K562 (cell line): ENCODE data around the gene GLMP. TPM values are rescaled to one million over a fixed set of nuclear protein-coding genes. Genes with fewer than 3 reads are reported as not detected.
A peak's percentile ranks its signal among the peaks of the same experiment; 100 is the strongest.

Source experiments
- ATAC-seq: fragments of 200-7000 bp; cut with Tn5 transposase; 3 replicates; pipeline ENCODE4 v1.9.1; 2020; ENCODE audit warnings: moderate library complexity
- BruUV-seq: library from RNA; stranded (reverse); fragments of 400-500 nt; replicated peaks from 2 replicates; lab custom pipeline; 2021; lab: Mats Ljungman, UMichigan
- CTCF ChIA-PET: fragments of 300-600 bp; formaldehyde crosslinking; extraction: SDS; loops from one replicate; lab custom pipeline; 2021; ENCODE audit warnings: low intra/inter-chr PET ratio; lab: Yijun Ruan, JAX
- POLR2A ChIA-PET: fragments of 300-600, 350-650 bp; sonication (Branson Sonifier 250); formaldehyde crosslinking; extraction: SDS; loops from one replicate; lab custom pipeline; 2021; ENCODE audit warnings: antibody characterized with exemption, inconsistent platforms; lab: Yijun Ruan, JAX
- DNase-seq, 4 experiments: peaks; one replicate each; pipeline versions ENCODE4 v3.0.0 to v3.0.0-alpha.2; 2011 to 2018; ENCODE audit warnings: low spot score in 3 of 4, mixed read lengths in 3 of 4; ENCODE audit errors: extremely low read depth in 1 of 4
- FAIRE-seq: peaks from 2 replicates; lab custom pipeline; 2011; peaks lifted over from hg19 to GRCh38; lab: Jason Lieb, UNC
- H2AFZ ChIP-seq: 2 replicates; pipeline ENCODE4 v1.6.0; 2011; ENCODE audit warnings: low read depth, low read length, control low read depth, inconsistent platforms
- H3K27ac ChIP-seq: fragments of 200-600 bp; 3 replicates; pipeline ENCODE4 v1.8.0; 2011; ENCODE audit warnings: low read depth, mild to moderate bottlenecking, control low read depth, inconsistent platforms, low read length, moderate library complexity, mixed read lengths; ENCODE audit errors: extremely low read depth
- H3K27me3 ChIP-seq, 2 experiments: fragments of 300-600 bp in 1 of 2; 2 replicates in 1 of 2; 3 replicates in 1 of 2; pipeline versions ENCODE4 v1.6.0 to v1.8.0; 2011; ENCODE audit warnings: inconsistent platforms in 2 of 2, low read length in 2 of 2, mild to moderate bottlenecking in 1 of 2, mixed read lengths in 1 of 2, moderate library complexity in 1 of 2; ENCODE audit not compliant: control insufficient read depth in 2 of 2, insufficient read depth in 2 of 2
- H3K36me3 ChIP-seq: fragments of 300-600 bp; 3 replicates; pipeline ENCODE4 v1.8.0; 2011; ENCODE audit warnings: mild to moderate bottlenecking, low read length, inconsistent platforms; ENCODE audit not compliant: control insufficient read depth, insufficient read depth
- H3K4me1 ChIP-seq, 2 experiments: fragments of 200-600 bp in 1 of 2; replicated peaks in 1 of 2; 2 replicates in 1 of 2; 3 replicates in 1 of 2; pipeline versions ENCODE4 v1.5.1 to v1.8.0; 2011; ENCODE audit warnings: inconsistent platforms in 2 of 2, low read length in 2 of 2, mild to moderate bottlenecking in 1 of 2, mixed read lengths in 1 of 2, moderate library complexity in 1 of 2; ENCODE audit not compliant: control insufficient read depth in 2 of 2, insufficient read depth in 2 of 2
- H3K4me2 ChIP-seq: 2 replicates; pipeline ENCODE4 v1.6.1; 2011; ENCODE audit warnings: low read length, control low read depth, inconsistent platforms, mixed read lengths; ENCODE audit not compliant: insufficient read depth
- H3K4me3 ChIP-seq: fragments of 200-600 bp; sonication (generic), shearing (Covaris generic); 2 replicates; pipeline ENCODE4 v1.5.1; 2016; ENCODE audit warnings: control low read depth, inconsistent platforms
- H3K79me2 ChIP-seq: fragments of 200-600 bp; 3 replicates; pipeline ENCODE4 v1.8.0; 2011; ENCODE audit warnings: low read length, inconsistent platforms; ENCODE audit not compliant: control insufficient read depth, insufficient read depth
- H3K9ac ChIP-seq, 2 experiments: 2 replicates each; pipeline versions ENCODE4 v1.6.0 to v1.6.1; 2011; ENCODE audit warnings: low read depth in 2 of 2, low read length in 2 of 2, control low read depth in 1 of 2, inconsistent platforms in 1 of 2, mild to moderate bottlenecking in 1 of 2, mixed read lengths in 1 of 2; ENCODE audit not compliant: insufficient read depth in 1 of 2
- H3K9me1 ChIP-seq: one replicate; pipeline ENCODE4 v1.6.0; 2011; ENCODE audit warnings: inconsistent platforms, mild to moderate bottlenecking, low read length, moderate library complexity; ENCODE audit not compliant: control insufficient read depth, insufficient read depth
- H3K9me3 ChIP-seq: replicated peaks from 2 replicates; pipeline ENCODE4 v1.5.1; 2011; ENCODE audit warnings: low read depth, low read length, inconsistent platforms; ENCODE audit not compliant: control insufficient read depth, insufficient read depth
- H4K20me1 ChIP-seq: replicated peaks from 2 replicates; pipeline ENCODE4 v1.6.1; 2011; ENCODE audit warnings: low read length, inconsistent platforms, mixed read lengths; ENCODE audit not compliant: control insufficient read depth, insufficient read depth
- CBX5 ChIP-seq: IDR thresholded peaks from 2 replicates; pipeline ENCODE4 v1.6.1; 2014; ENCODE audit warnings: low read depth, borderline replicate concordance
- GTF2B ChIP-seq: IDR thresholded peaks from 2 replicates; pipeline ENCODE4 v1.6.1; 2011; ENCODE audit not compliant: insufficient read length; ENCODE audit errors: extremely low read depth
- KAT2B ChIP-seq: IDR thresholded peaks from one replicate; pipeline ENCODE4 v1.6.1; 2012; ENCODE audit warnings: low read depth, mild to moderate bottlenecking, control low read depth, inconsistent platforms, low read length, moderate library complexity
- KDM5B ChIP-seq: fragments of 200-600 bp; sonication (generic); IDR thresholded peaks from 2 replicates; pipeline ENCODE4 v1.6.1; 2012; ENCODE audit warnings: low read depth, mild to moderate bottlenecking, moderate library complexity, low read length, control low read depth, inconsistent platforms; ENCODE audit not compliant: insufficient replicate concordance
- NFXL1 ChIP-seq: fragments of 450-650 bp; formaldehyde crosslinking; IDR thresholded peaks from 2 replicates; pipeline ENCODE4 v1.4.0; 2021; ENCODE audit warnings: mild to moderate bottlenecking
- POLR2G ChIP-seq: fragments of 200-400 bp; formaldehyde crosslinking; IDR thresholded peaks from 2 replicates; pipeline ENCODE4 v1.6.1; 2017; ENCODE audit warnings: low read depth, mild to moderate bottlenecking, antibody characterized with exemption, low read length, moderate library complexity
- WGBS: fragments of 100-300 bp; shearing (Covaris generic); methylation state at CpG from one replicate; pipeline ENCODE4 v1.1.6; 2016; ENCODE audit warnings: low coverage, mixed read lengths; ENCODE audit not compliant: insufficient coverage; ENCODE audit errors: missing lambda C conversion rate; 5-methylcytosine and 5-hydroxymethylcytosine counted together
- in situ Hi-C: fragments of 300-500 bp; cut with MboI; formaldehyde crosslinking; loops from 4 replicates; pipeline ENCODE4 v1.15.0; 2018; ENCODE audit warnings: inconsistent platforms, mixed read lengths
- intact Hi-C: fragments of 100-400 bp; cut with micrococcal nuclease; formaldehyde crosslinking; loops from 2 replicates; pipeline ENCODE4 v1.14.2; 2022
- polyA plus RNA-seq, 8 experiments: library from polyadenylated mRNA; depleted of rRNA in 4 of 8; stranded (reverse) in 5 of 8; unstranded in 3 of 8; fragments of >200 nt; fragmentation: Nextera tagmentation in 2 of 8; fragmentation: Illumina TruSeq in 1 of 8; extraction: Ambion mirVana in 2 of 8; extraction: Trizol in 1 of 8; gene quantifications; 2 replicates each; pipeline versions ENCODE4 v1.2.1 to v1.2.3, GENCODE V29; 2011 to 2014; ENCODE audit warnings: inconsistent platforms in 1 of 8, missing spikeins in 1 of 8
- total RNA-seq, 7 experiments: library from RNA; depleted of rRNA in 6 of 7; stranded (reverse); fragments of >200 nt in 6 of 7; fragmentation: Illumina TruSeq in 2 of 7; extraction: Trizol in 2 of 7; gene quantifications; 2 replicates each; pipeline versions ENCODE4 v1.2.1 to v1.2.3, GENCODE V29; 2011 to 2021; ENCODE audit warnings: low replicate concordance in 1 of 7

Gene GLMP
- total and polyA plus RNA-seq, 9 of the 15 experiments (the other 6 are each of a cell fraction or from before 2014, with no cell fraction given): 8.3 to 28.2 (median 22.4) TPM

DNA sequence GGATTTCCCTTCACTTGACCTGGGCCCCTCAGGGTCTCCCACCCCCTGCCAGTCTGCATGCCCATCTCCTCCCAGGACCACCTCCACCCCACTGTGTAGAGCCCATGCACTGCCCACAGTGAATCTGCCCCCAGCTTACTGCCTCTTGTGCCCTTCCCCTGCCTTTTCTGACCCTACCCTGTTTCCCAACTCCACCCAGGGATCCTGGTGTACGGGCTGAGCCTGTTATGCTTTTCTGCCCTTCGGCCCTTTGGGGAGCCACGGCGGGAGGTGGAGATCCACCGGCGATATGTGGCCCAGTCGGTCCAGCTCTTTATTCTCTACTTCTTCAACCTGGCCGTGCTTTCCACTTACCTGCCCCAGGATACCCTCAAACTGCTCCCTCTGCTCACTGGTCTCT is 9.4 kb downstream of the GLMP start:
- H3K9me3 ChIP-seq: no peaks in the 10 kb centered on the region
- BruUV-seq: no TSS peak
- in situ Hi-C loops (no loop called here), intact Hi-C loops (no loop called here)
- DNase-seq (no peak), FAIRE-seq (no peak), ATAC-seq (no peak)
- no peaks in the 10 kb centered on the region for H3K27me3 ChIP-seq
- CTCF ChIA-PET: no interaction called here
- H3K4me2 ChIP-seq: no peak overlapping the region
- no peak overlapping the region for H2AFZ ChIP-seq
- peaks cover 24% of the 10 kb centered on the region; the same call in 2 of the 3 replicates for H3K36me3 ChIP-seq
- H3K9me1 ChIP-seq: no peaks in the 10 kb centered on the region
- POLR2A ChIA-PET: interaction anchor here (1.0 to 6.3 kb wide), 2 partner anchors 10 to 16 kb away, joined by 4 to 63 read pairs; partner anchors contain the start of gene GLMP
- H3K79me2 ChIP-seq: peaks cover 25% of the 10 kb centered on the region
- H3K4me1 ChIP-seq: peaks cover 2 to 10% of the 10 kb centered on the region in 2 experiments; a peak in 4 of 5 replicates
- WGBS: 98% methylated on average over 8 of the region's 8 CpGs
- no peak for TF ChIP-seq GTF2B
- no peak for TF ChIP-seq KAT2B
- no peak for TF ChIP-seq KDM5B
- no peak for TF ChIP-seq NFXL1 (CRISPR knock-in tag)
- peak overlapping the region in 1 of 2 experiments; percentile 71; a peak in 2 of 4 replicates for H3K9ac ChIP-seq
- H3K27ac ChIP-seq: no peak overlapping the region
- no peak overlapping the region for H3K4me3 ChIP-seq
- H4K20me1 ChIP-seq: no peaks in the 10 kb centered on the region

DNA sequence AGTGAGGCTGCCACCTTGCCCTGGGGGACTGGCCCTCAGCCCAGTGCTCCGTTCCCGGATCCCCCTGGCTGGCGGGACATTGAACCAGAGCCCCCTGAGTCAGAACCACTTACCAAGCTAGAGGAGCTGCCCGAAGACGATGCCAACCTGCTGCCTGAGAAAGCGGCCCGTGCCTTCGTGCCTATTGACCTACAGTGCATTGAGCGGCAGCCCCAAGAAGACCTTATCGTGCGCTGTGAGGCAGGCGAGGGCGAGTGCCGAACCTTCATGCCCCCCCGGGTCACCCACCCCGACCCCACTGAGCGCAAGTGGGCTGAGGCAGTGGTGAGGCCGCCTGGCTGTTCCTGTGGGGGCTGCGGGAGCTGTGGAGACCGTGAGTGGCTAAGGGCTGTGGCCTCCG is 10.0 kb downstream of the GLMP start:
- H3K4me2 ChIP-seq: no peak overlapping the region
- TF ChIP-seq CBX5 (no peak), POLR2G (0 out of 2 replicates have a peak, but pooled peaks have one; percentile 20)
- 91% methylated on average over 13 of the region's 21 CpGs for WGBS
- H3K4me3 ChIP-seq: no peak overlapping the region
- no TSS peak for BruUV-seq
- intact Hi-C loops (no loop called here), in situ Hi-C loops (no loop called here)
- DNase-seq (no peak), FAIRE-seq (no peak), ATAC-seq (no peak)
- H3K4me1 ChIP-seq: peaks cover 6 to 10% of the 10 kb centered on the region in 2 experiments; a peak in 4 of 5 replicates
- CTCF ChIA-PET: no interaction called here
- H3K9ac ChIP-seq: peak overlapping the region in 1 of 2 experiments; percentile 40; a peak in 1 of 4 replicates
- peaks cover 32% of the 10 kb centered on the region for H3K79me2 ChIP-seq
- H3K27me3 ChIP-seq: no peaks in the 10 kb centered on the region
- H3K9me1 ChIP-seq: no peaks in the 10 kb centered on the region
- H3K36me3 ChIP-seq: peaks cover 27% of the 10 kb centered on the region
- no peak overlapping the region for H2AFZ ChIP-seq
- H3K9me3 ChIP-seq: no peaks in the 10 kb centered on the region
- POLR2A ChIA-PET: interaction anchor here (1.4 to 6.3 kb wide), 2 partner anchors 15 to 19 kb away, joined by 3 to 63 read pairs; no protein-coding TSS in a partner anchor
- H3K27ac ChIP-seq: no peak overlapping the region
- H4K20me1 ChIP-seq: no peaks in the 10 kb centered on the region
